ENCODE measurements around the gene LTBP4. TPM values are rescaled to one million over a fixed set of nuclear protein-coding genes. Genes with fewer than 3 reads are reported as not detected.
"Not testable (repeated sequence)": the region's sequence is repeated elsewhere in the genome, so short reads cannot be mapped to it uniquely, and the experiment has no call there.

Gene LTBP4, protein sequence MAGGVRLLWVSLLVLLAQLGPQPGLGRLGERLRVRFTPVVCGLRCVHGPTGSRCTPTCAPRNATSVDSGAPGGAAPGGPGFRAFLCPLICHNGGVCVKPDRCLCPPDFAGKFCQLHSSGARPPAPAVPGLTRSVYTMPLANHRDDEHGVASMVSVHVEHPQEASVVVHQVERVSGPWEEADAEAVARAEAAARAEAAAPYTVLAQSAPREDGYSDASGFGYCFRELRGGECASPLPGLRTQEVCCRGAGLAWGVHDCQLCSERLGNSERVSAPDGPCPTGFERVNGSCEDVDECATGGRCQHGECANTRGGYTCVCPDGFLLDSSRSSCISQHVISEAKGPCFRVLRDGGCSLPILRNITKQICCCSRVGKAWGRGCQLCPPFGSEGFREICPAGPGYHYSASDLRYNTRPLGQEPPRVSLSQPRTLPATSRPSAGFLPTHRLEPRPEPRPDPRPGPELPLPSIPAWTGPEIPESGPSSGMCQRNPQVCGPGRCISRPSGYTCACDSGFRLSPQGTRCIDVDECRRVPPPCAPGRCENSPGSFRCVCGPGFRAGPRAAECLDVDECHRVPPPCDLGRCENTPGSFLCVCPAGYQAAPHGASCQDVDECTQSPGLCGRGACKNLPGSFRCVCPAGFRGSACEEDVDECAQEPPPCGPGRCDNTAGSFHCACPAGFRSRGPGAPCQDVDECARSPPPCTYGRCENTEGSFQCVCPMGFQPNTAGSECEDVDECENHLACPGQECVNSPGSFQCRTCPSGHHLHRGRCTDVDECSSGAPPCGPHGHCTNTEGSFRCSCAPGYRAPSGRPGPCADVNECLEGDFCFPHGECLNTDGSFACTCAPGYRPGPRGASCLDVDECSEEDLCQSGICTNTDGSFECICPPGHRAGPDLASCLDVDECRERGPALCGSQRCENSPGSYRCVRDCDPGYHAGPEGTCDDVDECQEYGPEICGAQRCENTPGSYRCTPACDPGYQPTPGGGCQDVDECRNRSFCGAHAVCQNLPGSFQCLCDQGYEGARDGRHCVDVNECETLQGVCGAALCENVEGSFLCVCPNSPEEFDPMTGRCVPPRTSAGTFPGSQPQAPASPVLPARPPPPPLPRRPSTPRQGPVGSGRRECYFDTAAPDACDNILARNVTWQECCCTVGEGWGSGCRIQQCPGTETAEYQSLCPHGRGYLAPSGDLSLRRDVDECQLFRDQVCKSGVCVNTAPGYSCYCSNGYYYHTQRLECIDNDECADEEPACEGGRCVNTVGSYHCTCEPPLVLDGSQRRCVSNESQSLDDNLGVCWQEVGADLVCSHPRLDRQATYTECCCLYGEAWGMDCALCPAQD (N-terminal part only)
- total RNA-seq, result 100 to 1,000 TPM in 1 of 2 experiments, 10 to 100 TPM in 1; 87.7 to 114 TPM
- polyA plus RNA-seq, result 10 to 100 TPM; 13.4 to 27.4 (median 18.0) TPM
- total RNA-seq, result 26.1 to 128 (median 44.1) reads per million in 6 experiments

DNA sequence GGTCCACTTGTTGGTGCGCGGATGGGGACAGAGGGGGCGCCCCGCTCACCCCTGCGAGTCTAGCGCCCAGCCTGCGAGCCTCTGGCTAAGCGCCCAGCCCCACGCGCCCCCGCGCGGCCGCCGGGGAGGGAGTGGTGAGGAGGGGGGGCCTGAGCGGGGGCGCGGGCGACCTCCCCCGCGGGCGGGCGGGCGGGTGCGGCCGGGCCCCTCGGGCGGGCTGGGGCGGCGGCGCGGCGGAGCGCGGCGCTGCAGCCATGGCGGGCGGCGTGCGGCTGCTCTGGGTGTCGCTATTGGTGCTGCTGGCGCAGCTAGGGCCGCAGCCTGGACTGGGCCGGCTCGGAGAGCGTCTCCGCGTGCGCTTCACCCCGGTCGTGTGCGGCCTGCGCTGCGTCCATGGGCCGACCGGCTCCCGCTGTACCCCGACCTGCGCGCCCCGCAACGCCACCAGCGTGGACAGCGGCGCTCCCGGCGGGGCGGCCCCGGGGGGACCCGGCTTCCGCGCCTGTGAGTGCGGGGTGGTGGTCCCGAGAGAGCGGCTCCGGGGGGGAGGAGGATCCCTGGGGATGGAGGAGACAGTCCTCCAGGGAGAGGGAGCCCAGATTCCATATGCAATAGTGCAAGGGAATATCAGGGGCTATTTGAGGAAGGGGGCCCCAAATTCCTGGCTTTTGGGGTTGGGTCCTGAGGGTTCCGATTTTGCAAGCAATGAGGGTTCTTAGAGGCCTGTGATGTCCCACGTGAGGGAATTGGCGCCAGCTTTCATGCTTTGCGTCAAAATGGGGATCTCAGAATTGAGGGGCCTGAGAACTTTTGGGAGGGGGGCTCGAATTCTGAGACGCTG lies at the start of gene LTBP4:
LTBP4 (plus strand) TSS at position 236 of the 841 bp plus-strand sequence; CDS start at position 255, 19 bp downstream.
- Mint-ChIP-seq H3K27ac (peak within 1 kb of the TSS in 3 of 10 donors; percentile 17 to 88 (median 46)), H3K36me3 (no peaks in the 10 kb centered on the region), H3K4me1 (peaks cover 27 to 76% (median 67%) of the 10 kb centered on the region in 4 donors), H3K4me3 (peak within 1 kb of the TSS; percentile 62 to 84 (median 74)), H3K27me3 (peaks cover 13 to 47% (median 27%) of the 10 kb centered on the region in 5 donors), H3K9me3 (no peaks in the 10 kb centered on the region)
- peak in 1 of 2 donors; percentile 7 for ATAC-seq
- POLR2A ChIA-PET, result interaction anchor here (0.6 to 1.5 kb wide), 6 partner anchors 10 to 137 kb away, joined by 3 to 5 read pairs (median 4); no protein-coding TSS in a partner anchor
- DNase-seq, result peak in 1 of 10 donors; percentile 67

DNA sequence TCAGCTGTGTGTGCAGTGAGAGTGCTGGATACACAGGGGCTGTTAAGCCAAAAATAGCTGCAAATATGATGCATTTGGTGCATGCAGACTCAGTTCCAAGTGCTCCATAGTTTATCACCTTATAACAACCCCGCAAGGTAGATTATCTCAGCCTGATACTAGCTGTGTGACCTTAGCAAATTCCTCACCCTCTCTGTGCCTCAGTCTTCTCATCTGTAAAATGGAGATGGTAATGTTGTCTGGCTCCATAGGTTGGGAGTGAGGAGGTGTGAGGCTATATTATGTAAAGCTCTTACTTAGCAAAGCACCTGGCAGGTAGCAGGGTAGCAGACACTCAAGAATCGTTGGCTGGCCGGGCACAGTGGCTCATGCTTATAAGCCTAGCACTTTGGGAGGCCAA lies 48.3 kb upstream of the LTBP4 start:
- ATAC-seq (no peak), DNase-seq (no peak)
- H3K4me1 Mint-ChIP-seq, result peaks cover 7 to 20% (median 12%) of the 10 kb centered on the region in 4 donors
- no peak overlapping the region for H3K4me3 Mint-ChIP-seq
- POLR2A ChIA-PET, result no interaction called here
- no peaks in the 10 kb centered on the region for H3K9me3 Mint-ChIP-seq
- H3K27me3 Mint-ChIP-seq, result peaks cover 31 to 80% (median 53%) of the 10 kb centered on the region in 5 donors
- peaks cover 0 to 2% (median 0%) of the 10 kb centered on the region in 3 donors for H3K36me3 Mint-ChIP-seq
- H3K27ac Mint-ChIP-seq, result no peak overlapping the region

DNA sequence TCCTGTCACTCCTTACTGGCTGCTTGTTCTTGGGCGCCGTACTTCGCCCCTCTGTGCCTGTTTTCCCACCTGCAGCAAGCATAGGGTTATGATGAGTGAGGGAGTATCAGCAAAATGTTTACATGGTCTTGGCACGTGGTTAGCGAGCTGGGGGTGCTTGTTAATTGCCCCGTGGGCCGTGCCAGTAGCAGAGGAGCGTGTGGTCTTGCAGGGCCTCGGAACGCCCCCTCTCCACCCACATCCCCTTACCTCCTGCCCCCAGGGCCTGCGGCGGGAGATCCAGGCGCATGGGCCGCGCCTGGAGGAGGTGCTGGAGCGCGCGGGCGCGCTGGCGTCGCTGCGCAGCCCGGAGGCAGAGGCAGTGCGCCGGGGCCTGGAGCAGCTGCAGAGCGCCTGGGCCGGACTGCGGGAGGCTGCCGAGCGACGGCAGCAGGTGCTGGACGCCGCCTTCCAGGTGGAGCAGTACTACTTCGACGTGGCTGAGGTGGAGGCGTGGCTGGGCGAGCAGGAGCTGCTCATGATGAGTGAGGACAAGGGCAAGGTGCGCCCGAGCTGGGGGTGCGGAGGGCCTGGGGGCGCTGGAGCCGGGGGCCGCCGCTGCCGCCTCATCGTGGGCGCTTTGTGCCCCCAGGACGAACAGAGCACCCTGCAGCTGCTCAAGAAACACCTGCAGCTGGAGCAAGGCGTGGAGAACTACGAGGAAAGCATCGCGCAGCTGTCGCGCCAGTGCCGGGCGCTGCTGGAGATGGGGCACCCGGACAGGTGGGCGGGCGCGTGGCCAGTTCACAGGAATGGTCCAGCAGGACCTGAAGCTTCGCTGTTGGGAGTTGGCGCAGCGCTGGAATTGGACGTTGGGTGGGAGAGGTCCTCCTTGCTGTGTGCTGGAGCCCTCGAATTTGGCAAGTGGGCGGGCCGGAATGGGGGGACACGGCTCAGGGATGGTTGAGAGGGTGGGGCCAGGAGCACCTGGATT lies 47.0 kb upstream of the LTBP4 start:
- POLR2A ChIA-PET, result no interaction called here
- Mint-ChIP-seq H3K36me3 (peaks cover 0 to 2% (median 0%) of the 10 kb centered on the region in 3 donors), H3K4me1 (peaks cover 5 to 15% (median 8%) of the 10 kb centered on the region in 4 donors), H3K4me3 (no peak overlapping the region), H3K27me3 (peaks cover 27 to 72% (median 52%) of the 10 kb centered on the region in 5 donors), H3K27ac (peak overlapping the region in 1 of 10 donors; percentile 71), H3K9me3 (no peaks in the 10 kb centered on the region)
- ATAC-seq (no peak), DNase-seq (no peak)

DNA sequence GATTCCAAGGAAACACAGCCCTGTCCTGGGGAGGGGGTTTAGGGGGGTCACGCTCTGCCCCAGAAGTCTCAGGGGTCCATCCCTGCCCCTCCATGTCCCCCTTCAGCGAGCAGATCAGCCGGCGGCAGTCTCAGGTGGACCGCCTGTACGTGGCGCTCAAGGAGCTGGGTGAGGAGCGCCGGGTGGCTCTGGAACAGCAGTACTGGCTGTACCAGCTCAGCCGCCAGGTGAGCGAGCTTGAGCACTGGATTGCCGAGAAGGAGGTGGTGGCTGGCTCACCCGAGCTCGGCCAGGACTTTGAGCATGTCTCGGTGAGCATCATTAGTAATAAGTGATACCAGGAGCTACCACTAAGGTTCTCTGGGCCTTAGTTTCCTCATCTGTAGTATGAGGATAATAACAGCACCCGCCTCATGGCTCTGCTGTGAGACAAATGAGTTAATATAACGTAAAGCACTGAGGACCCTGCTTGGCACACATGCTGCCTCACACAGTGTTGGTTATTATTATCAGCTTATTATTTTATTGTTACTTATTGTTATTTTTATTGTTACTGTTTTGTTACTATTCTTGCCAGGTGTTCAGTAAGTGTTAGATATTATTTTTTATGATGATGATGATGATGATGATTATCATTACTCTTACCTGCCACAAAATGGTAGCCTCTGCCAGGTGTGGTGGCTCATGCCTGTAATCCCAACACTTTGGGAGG lies 45.0 kb upstream of the LTBP4 start:
- H3K4me1 Mint-ChIP-seq, result peaks cover 7 to 23% (median 15%) of the 10 kb centered on the region in 4 donors
- no peak for ATAC-seq
- H3K27me3 Mint-ChIP-seq, result peaks cover 19 to 56% (median 45%) of the 10 kb centered on the region in 5 donors
- no peaks in the 10 kb centered on the region for H3K9me3 Mint-ChIP-seq
- no peak overlapping the region for H3K27ac Mint-ChIP-seq
- no peak overlapping the region for H3K4me3 Mint-ChIP-seq
- POLR2A ChIA-PET, result no interaction called here
- DNase-seq, result no peak
- H3K36me3 Mint-ChIP-seq, result peaks cover 0 to 2% (median 0%) of the 10 kb centered on the region in 3 donors

- DNase-seq (no peak), ATAC-seq (no peak)
- H3K4me1 Mint-ChIP-seq, result peaks cover 10 to 29% (median 19%) of the 10 kb centered on the region in 4 donors
- no peak overlapping the region for H3K4me3 Mint-ChIP-seq
- H3K36me3 Mint-ChIP-seq, result peaks cover 0 to 4% (median 0%) of the 10 kb centered on the region in 3 donors
- H3K27me3 Mint-ChIP-seq, result peaks cover 22 to 50% (median 45%) of the 10 kb centered on the region in 5 donors
- POLR2A ChIA-PET, result interaction anchor here (0.7 kb wide), 1 partner anchor 56 kb away, joined by 4 read pairs; no protein-coding TSS in a partner anchor
- H3K27ac Mint-ChIP-seq, result no peak overlapping the region
- H3K9me3 Mint-ChIP-seq, result no peaks in the 10 kb centered on the region
Measured at GRCh38 chr19:40556953-40557530, 44.1 kb upstream of the LTBP4 start.

- peaks cover 15 to 39% (median 27%) of the 10 kb centered on the region in 5 donors for H3K27me3 Mint-ChIP-seq
- no peaks in the 10 kb centered on the region for H3K9me3 Mint-ChIP-seq
- peaks cover 0 to 3% (median 2%) of the 10 kb centered on the region in 3 donors for H3K36me3 Mint-ChIP-seq
- ATAC-seq (no peak), DNase-seq (no peak)
- H3K4me3 Mint-ChIP-seq, result peak overlapping the region in 6 of 10 donors; percentile 7 to 71 (median 38)
- POLR2A ChIA-PET, result no interaction called here
- peaks cover 10 to 22% (median 17%) of the 10 kb centered on the region in 4 donors for H3K4me1 Mint-ChIP-seq
- H3K27ac Mint-ChIP-seq, result peak overlapping the region in 1 of 10 donors; percentile 8
Measured at GRCh38 chr19:40559394-40559793, 41.8 kb upstream of the LTBP4 start.

DNA sequence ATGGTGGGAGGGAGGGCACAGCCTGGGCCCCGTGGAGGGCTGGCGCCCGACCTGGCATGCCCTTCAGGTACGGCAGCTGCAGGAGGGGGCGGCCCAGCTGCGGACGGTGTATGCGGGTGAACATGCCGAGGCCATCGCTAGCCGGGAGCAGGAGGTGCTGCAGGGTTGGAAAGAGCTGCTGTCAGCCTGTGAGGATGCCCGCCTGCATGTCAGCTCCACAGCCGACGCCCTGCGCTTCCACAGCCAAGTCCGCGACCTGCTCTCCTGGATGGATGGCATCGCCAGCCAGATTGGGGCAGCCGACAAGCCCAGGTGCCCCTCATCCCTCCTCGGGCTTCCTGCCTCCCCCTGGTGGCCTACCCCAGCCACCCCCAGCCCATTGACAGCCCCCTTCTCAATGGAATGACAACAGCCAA lies 41.1 kb upstream of the LTBP4 start:
- ATAC-seq (peak in 1 of 2 donors; percentile 57), DNase-seq (no peak)
- Mint-ChIP-seq H3K4me3 (peak overlapping the region in 3 of 10 donors; percentile 7 to 61 (median 31)), H3K36me3 (peaks cover 0 to 3% (median 2%) of the 10 kb centered on the region in 3 donors), H3K4me1 (peaks cover 10 to 22% (median 17%) of the 10 kb centered on the region in 4 donors), H3K27ac (no peak overlapping the region), H3K9me3 (no peaks in the 10 kb centered on the region), H3K27me3 (peaks cover 13 to 38% (median 27%) of the 10 kb centered on the region in 5 donors)
- POLR2A ChIA-PET, result no interaction called here

- Mint-ChIP-seq H3K36me3 (peaks cover 0 to 3% (median 2%) of the 10 kb centered on the region in 3 donors), H3K27ac (peak overlapping the region in 2 of 10 donors; percentile 21 to 24), H3K9me3 (no peaks in the 10 kb centered on the region), H3K4me3 (no peak overlapping the region), H3K4me1 (peaks cover 10 to 22% (median 17%) of the 10 kb centered on the region in 4 donors), H3K27me3 (peaks cover 17 to 52% (median 31%) of the 10 kb centered on the region in 5 donors)
- ATAC-seq, result no peak
- POLR2A ChIA-PET, result interaction anchor here (0.7 to 1.2 kb wide), 2 partner anchors 9 to 1389 kb away, joined by 3 read pairs; no protein-coding TSS in a partner anchor
- DNase-seq, result no peak
Measured at GRCh38 chr19:40561947-40562346, 39.2 kb upstream of the LTBP4 start.

DNA sequence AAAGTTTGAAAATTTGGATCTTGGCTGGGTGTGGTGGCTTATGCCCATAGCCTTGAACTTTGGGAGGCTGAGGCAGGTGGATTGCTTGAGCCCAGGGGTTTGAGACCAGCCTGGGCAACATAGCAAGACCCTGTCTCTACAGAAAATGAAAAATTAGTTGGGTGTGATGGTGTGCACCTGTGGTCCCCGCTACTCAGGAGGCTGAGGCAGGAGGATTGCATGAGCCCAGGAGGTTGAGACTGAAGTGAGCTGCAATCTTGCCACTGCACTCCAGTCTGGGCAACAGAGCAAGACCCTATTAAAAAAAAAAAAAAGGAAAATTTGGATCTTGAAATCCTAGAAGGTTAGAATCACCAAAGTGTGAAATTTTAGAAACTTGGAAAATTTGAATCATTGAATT lies 36.6 kb upstream of the LTBP4 start:
- DNase-seq, H3K36me3 Mint-ChIP-seq, POLR2A ChIA-PET, ATAC-seq, H3K9me3 Mint-ChIP-seq, H3K27ac Mint-ChIP-seq, H3K4me3 Mint-ChIP-seq: not testable (repeated sequence)
- peaks cover 17 to 61% (median 29%) of the 10 kb centered on the region in 5 donors for H3K27me3 Mint-ChIP-seq
- peaks cover 7 to 29% (median 20%) of the 10 kb centered on the region in 4 donors for H3K4me1 Mint-ChIP-seq
